Astrocyte (in vitro differentiated cells and primary cell): ENCODE results near the gene CAVIN3. TPM values are rescaled to one million over a fixed set of nuclear protein-coding genes. Genes with fewer than 3 reads are reported as not detected.

ENCODE experiments used
- DNase-seq: peaks from one replicate; pipeline ENCODE4 v3.0.0-alpha.2; 2010; ENCODE audit warnings: low read depth
- FAIRE-seq: peaks from 2 replicates; lab custom pipeline; 2011; peaks lifted over from hg19 to GRCh38; lab: Jason Lieb, UNC
- H2AFZ ChIP-seq: 2 replicates; pipeline ENCODE4 v1.6.0; 2012; ENCODE audit warnings: low read depth, low read length, inconsistent platforms
- H3K27ac ChIP-seq: 2 replicates; pipeline ENCODE4 v1.5.1; 2011; ENCODE audit warnings: low read depth, low read length, inconsistent platforms
- H3K27me3 ChIP-seq: 2 replicates; pipeline ENCODE4 v1.6.0; 2011; ENCODE audit warnings: low read length, inconsistent platforms; ENCODE audit not compliant: insufficient read depth
- H3K36me3 ChIP-seq: 2 replicates; pipeline ENCODE4 v1.5.1; 2011; ENCODE audit warnings: low read length, inconsistent platforms; ENCODE audit not compliant: insufficient read depth
- H3K4me1 ChIP-seq: 2 replicates; pipeline ENCODE4 v1.5.1; 2011; ENCODE audit warnings: low read length, inconsistent platforms; ENCODE audit not compliant: insufficient read depth
- H3K4me2 ChIP-seq: 2 replicates; pipeline ENCODE4 v1.6.0; 2012; ENCODE audit warnings: low read length, inconsistent platforms
- H3K4me3 ChIP-seq: 2 replicates; pipeline ENCODE4 v1.5.1; 2011; ENCODE audit warnings: low read depth, mild to moderate bottlenecking, low read length, inconsistent platforms; ENCODE audit not compliant: insufficient read depth
- H3K79me2 ChIP-seq: 2 replicates; pipeline ENCODE4 v1.6.0; 2012; ENCODE audit warnings: mild to moderate bottlenecking, low read length, inconsistent platforms; ENCODE audit not compliant: insufficient read depth
- H3K9ac ChIP-seq: 2 replicates; pipeline ENCODE4 v1.6.0; 2012; ENCODE audit warnings: mild to moderate bottlenecking, low read length, inconsistent platforms
- H3K9me3 ChIP-seq: 2 replicates; pipeline ENCODE4 v1.5.1; 2012; ENCODE audit warnings: low read depth, mild to moderate bottlenecking, low read length, inconsistent platforms; ENCODE audit not compliant: insufficient read depth
- H4K20me1 ChIP-seq: 2 replicates; pipeline ENCODE4 v1.6.0; 2012; ENCODE audit warnings: low read length, inconsistent platforms; ENCODE audit not compliant: insufficient read depth
- H3K27ac Mint-ChIP-seq: one replicate; pipeline ENCODE4 v1.8.0; 2021; ENCODE audit warnings: mild to moderate bottlenecking, mixed read lengths; ENCODE audit not compliant: unreplicated experiment
- H3K27me3 Mint-ChIP-seq: one replicate; pipeline ENCODE4 v1.8.0; 2021; ENCODE audit warnings: low read depth, mixed read lengths; ENCODE audit not compliant: unreplicated experiment
- H3K36me3 Mint-ChIP-seq: one replicate; pipeline ENCODE4 v1.8.0; 2021; ENCODE audit warnings: low read depth, mixed read lengths; ENCODE audit not compliant: unreplicated experiment
- H3K4me1 Mint-ChIP-seq: one replicate; pipeline ENCODE4 v1.8.0; 2021; ENCODE audit warnings: low read depth, mixed read lengths; ENCODE audit not compliant: unreplicated experiment
- H3K4me3 Mint-ChIP-seq: one replicate; pipeline ENCODE4 v1.8.0; 2021; ENCODE audit warnings: mild to moderate bottlenecking, moderate library complexity, mixed read lengths; ENCODE audit not compliant: unreplicated experiment
- H3K9me3 Mint-ChIP-seq: one replicate; pipeline ENCODE4 v1.8.0; 2021; ENCODE audit warnings: mild to moderate bottlenecking, mixed read lengths; ENCODE audit not compliant: unreplicated experiment
- EZH2 ChIP-seq: IDR thresholded peaks from 2 replicates; pipeline ENCODE4 v1.6.1; 2012; ENCODE audit warnings: mild to moderate bottlenecking, low read length, inconsistent platforms; ENCODE audit not compliant: insufficient read depth
- total RNA-seq: library from RNA; stranded (reverse); gene quantifications from 2 replicates; pipeline ENCODE4 v1.2.1, GENCODE V29; 2021
- TF ChIP-seq, protein P1 (sequence below): IDR thresholded peaks from 2 replicates; pipeline ENCODE4 v1.5.1; 2011; ENCODE audit warnings: low read depth, mild to moderate bottlenecking, inconsistent platforms, low read length, moderate library complexity; ENCODE audit not compliant: insufficient read depth

The CAVIN3 gene
- total RNA-seq, 1 donor from 2014 or later = 57.3 TPM

DNA sequence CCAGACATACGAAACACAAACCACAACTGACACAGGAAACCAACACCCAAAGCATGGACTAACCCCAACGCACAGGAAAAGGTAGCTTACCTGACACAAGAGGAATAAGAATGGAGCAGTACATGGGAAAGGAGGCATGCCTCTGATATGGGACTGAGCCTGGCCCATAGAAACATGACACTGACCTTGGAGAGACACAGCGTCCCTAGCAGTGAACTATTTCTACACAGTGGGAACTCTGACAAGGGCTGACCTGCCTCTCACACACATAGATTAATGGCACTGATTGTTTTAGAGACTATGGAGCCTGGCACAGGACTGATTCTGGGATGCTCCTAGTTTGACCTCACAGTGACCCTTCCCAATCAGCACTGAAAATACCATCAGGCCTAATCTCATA lies 48.7 kb downstream of the CAVIN3 start:
- no peaks in the 10 kb centered on the region for H3K36me3 ChIP-seq
- no peaks in the 10 kb centered on the region for H3K79me2 ChIP-seq
- H3K4me1 Mint-ChIP-seq = peaks cover 16% of the 10 kb centered on the region
- no peak for TF ChIP-seq EZH2
- TF ChIP-seq, protein P1, sequence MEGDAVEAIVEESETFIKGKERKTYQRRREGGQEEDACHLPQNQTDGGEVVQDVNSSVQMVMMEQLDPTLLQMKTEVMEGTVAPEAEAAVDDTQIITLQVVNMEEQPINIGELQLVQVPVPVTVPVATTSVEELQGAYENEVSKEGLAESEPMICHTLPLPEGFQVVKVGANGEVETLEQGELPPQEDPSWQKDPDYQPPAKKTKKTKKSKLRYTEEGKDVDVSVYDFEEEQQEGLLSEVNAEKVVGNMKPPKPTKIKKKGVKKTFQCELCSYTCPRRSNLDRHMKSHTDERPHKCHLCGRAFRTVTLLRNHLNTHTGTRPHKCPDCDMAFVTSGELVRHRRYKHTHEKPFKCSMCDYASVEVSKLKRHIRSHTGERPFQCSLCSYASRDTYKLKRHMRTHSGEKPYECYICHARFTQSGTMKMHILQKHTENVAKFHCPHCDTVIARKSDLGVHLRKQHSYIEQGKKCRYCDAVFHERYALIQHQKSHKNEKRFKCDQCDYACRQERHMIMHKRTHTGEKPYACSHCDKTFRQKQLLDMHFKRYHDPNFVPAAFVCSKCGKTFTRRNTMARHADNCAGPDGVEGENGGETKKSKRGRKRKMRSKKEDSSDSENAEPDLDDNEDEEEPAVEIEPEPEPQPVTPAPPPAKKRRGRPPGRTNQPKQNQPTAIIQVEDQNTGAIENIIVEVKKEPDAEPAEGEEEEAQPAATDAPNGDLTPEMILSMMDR = no peak
- no peak overlapping the region for H3K4me3 Mint-ChIP-seq
- H2AFZ ChIP-seq = no peak overlapping the region
- DNase-seq (no peak), FAIRE-seq (no peak)
- H3K27me3 Mint-ChIP-seq = no peaks in the 10 kb centered on the region
- H3K27ac ChIP-seq = no peak overlapping the region
- no peak overlapping the region for H3K27ac Mint-ChIP-seq
- no peaks in the 10 kb centered on the region for H3K4me1 ChIP-seq
- no peaks in the 10 kb centered on the region for H3K9me3 ChIP-seq
- H3K27me3 ChIP-seq = no peaks in the 10 kb centered on the region
- H3K9me3 Mint-ChIP-seq = peaks cover 3% of the 10 kb centered on the region
- H4K20me1 ChIP-seq = no peaks in the 10 kb centered on the region
- H3K4me3 ChIP-seq = no peak overlapping the region
- no peak overlapping the region for H3K4me2 ChIP-seq
- H3K9ac ChIP-seq = no peak overlapping the region
- H3K36me3 Mint-ChIP-seq = no peaks in the 10 kb centered on the region

DNA sequence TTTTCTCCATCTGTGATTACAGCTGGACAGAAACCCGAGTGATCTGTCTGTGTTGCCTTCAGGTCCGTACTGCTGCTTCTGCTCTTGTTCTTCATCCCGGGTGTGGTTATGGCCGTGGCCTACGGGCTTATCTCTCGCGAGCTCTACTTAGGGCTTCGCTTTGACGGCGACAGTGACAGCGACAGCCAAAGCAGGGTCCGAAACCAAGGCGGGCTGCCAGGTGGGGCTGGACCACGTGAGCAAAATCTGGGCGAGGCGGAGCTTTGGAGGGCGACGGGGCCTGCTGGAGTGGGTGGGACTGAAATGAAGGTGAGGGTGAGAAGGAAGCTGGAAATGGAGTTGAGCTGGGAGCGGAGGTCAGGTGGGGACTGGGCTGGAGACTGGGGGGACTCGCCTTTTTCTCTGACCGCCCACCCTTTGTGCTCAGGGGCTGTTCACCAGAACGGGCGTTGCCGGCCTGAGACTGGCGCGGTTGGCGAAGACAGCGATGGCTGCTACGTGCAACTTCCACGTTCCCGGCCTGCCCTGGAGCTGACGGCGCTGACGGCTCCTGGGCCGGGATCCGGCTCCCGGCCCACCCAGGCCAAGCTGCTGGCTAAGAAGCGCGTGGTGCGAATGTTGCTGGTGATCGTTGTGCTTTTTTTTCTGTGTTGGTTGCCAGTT lies 49.6 kb downstream of the CAVIN3 start:
- DNase-seq (no peak), FAIRE-seq (no peak)
- peaks cover 4% of the 10 kb centered on the region for H3K27me3 Mint-ChIP-seq
- H3K27ac Mint-ChIP-seq = no peak overlapping the region
- Histone ChIP-seq H3K9me3 (no peaks in the 10 kb centered on the region), H3K27ac (no peak overlapping the region), H3K27me3 (no peaks in the 10 kb centered on the region), H3K4me1 (no peaks in the 10 kb centered on the region), H4K20me1 (no peaks in the 10 kb centered on the region), H3K79me2 (no peaks in the 10 kb centered on the region), H3K4me3 (no peak overlapping the region), H2AFZ (peak overlapping the region; percentile 10), H3K4me2 (no peak overlapping the region), H3K9ac (no peak overlapping the region), H3K36me3 (no peaks in the 10 kb centered on the region)
- no peak for TF ChIP-seq EZH2
- TF ChIP-seq, protein P1 = no peak
- no peaks in the 10 kb centered on the region for H3K36me3 Mint-ChIP-seq
- no peak overlapping the region for H3K4me3 Mint-ChIP-seq
- H3K9me3 Mint-ChIP-seq = no peaks in the 10 kb centered on the region
- peaks cover 16% of the 10 kb centered on the region for H3K4me1 Mint-ChIP-seq

DNA sequence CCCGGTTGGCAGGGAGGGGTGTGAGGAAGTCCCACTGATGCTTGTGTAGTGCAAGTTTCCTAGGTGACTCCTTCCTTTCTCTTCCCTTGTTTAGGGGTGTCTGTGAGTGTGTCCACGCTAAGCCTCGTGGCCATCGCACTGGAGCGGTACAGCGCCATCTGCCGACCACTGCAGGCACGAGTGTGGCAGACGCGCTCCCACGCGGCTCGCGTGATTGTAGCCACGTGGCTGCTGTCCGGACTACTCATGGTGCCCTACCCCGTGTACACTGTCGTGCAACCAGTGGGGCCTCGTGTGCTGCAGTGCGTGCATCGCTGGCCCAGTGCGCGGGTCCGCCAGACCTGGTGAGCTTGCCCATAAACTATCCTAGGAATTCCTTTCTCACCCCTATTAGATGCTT lies 50.3 kb downstream of the CAVIN3 start:
- Mint-ChIP-seq H3K27ac (no peak overlapping the region), H3K4me3 (no peak overlapping the region), H3K36me3 (no peaks in the 10 kb centered on the region), H3K4me1 (peaks cover 16% of the 10 kb centered on the region), H3K27me3 (peaks cover 6% of the 10 kb centered on the region), H3K9me3 (no peaks in the 10 kb centered on the region)
- no peaks in the 10 kb centered on the region for H3K79me2 ChIP-seq
- H3K9me3 ChIP-seq = no peaks in the 10 kb centered on the region
- H3K4me3 ChIP-seq = no peak overlapping the region
- H3K27me3 ChIP-seq = peaks cover 2% of the 10 kb centered on the region
- TF ChIP-seq, protein P1 = no peak
- no peak for TF ChIP-seq EZH2
- no peak overlapping the region for H3K27ac ChIP-seq
- no peak overlapping the region for H3K4me2 ChIP-seq
- H4K20me1 ChIP-seq = no peaks in the 10 kb centered on the region
- H2AFZ ChIP-seq = no peak overlapping the region
- no peaks in the 10 kb centered on the region for H3K36me3 ChIP-seq
- no peak overlapping the region for H3K9ac ChIP-seq
- no peaks in the 10 kb centered on the region for H3K4me1 ChIP-seq
- no peak for FAIRE-seq
- no peak for DNase-seq
